AG04449 (cell line): Measurements from ENCODE around the gene CES3.
"Not testable (repeated sequence)": the region's sequence is repeated elsewhere in the genome, so short reads cannot be mapped to it uniquely, and the experiment has no call there.

Experiments used
- CTCF ChIA-PET: fragments of 350-600 bp; formaldehyde crosslinking; extraction: SDS; loops from one replicate; lab custom pipeline; 2021; ENCODE audit warnings: antibody characterized with exemption; lab: Yijun Ruan, JAX
- POLR2A ChIA-PET: fragments of 400-600, 350-600 bp; formaldehyde crosslinking; extraction: SDS; loops from one replicate; lab custom pipeline; 2020; ENCODE audit warnings: antibody characterized with exemption, inconsistent platforms; lab: Yijun Ruan, JAX
- DNase-seq: peaks from one replicate; pipeline ENCODE4 v3.0.0-alpha.2; 2010; ENCODE audit warnings: low read depth, low spot score
- H3K4me3 ChIP-seq: 2 replicates; pipeline ENCODE4 v1.5.1; 2011; ENCODE audit warnings: low read depth, mild to moderate bottlenecking, control low read depth, low read length
- CTCF ChIP-seq: IDR thresholded peaks from one replicate; pipeline ENCODE4 v1.5.1; 2011; ENCODE audit warnings: mild to moderate bottlenecking, moderate library complexity, low read length, control low read depth, inconsistent platforms; ENCODE audit not compliant: insufficient read depth; ENCODE audit errors: missing control alignments

The CES3 gene

GRCh38 chr16:66964049-66964448 is 3.0 kb downstream of the CES3 start:
- no peak overlapping the region for H3K4me3 ChIP-seq
- DNase-seq = no peak
- POLR2A ChIA-PET = no interaction called here
- TF ChIP-seq CTCF = no peak
- CTCF ChIA-PET = interaction anchor here (1.1 to 5.4 kb wide), 8 partner anchors 8 to 191 kb away, joined by 3 to 46 read pairs (median 9); no protein-coding TSS in a partner anchor

- DNase-seq = no peak
- no peak for TF ChIP-seq CTCF
- H3K4me3 ChIP-seq = no peak overlapping the region
- ChIA-PET CTCF (interaction anchor here (1.0 to 5.4 kb wide), 6 partner anchors 9 to 189 kb away, joined by 3 to 21 read pairs (median 4); no protein-coding TSS in a partner anchor), POLR2A (no interaction called here)
Measured at GRCh38 chr16:66968847-66969246, 7.8 kb downstream of the CES3 start.

- TF ChIP-seq CTCF = no peak
- DNase-seq = no peak
- H3K4me3 ChIP-seq = no peak overlapping the region
- POLR2A ChIA-PET = no interaction called here
- CTCF ChIA-PET = interaction anchor here (1.0 to 12.6 kb wide), 10 partner anchors 9 to 214 kb away, joined by 3 to 241 read pairs (median 9); partner anchors contain the start of genes B3GNT9, CES3, EXOC3L1 and FBXL8
Measured at GRCh38 chr16:66970775-66971720, 10.0 kb downstream of the CES3 start.

- no peak overlapping the region for H3K4me3 ChIP-seq
- CTCF ChIA-PET = interaction anchor here (1.0 to 12.6 kb wide), 9 partner anchors 11 to 213 kb away, joined by 4 to 241 read pairs (median 7); partner anchors contain the start of genes B3GNT9, CES3, EXOC3L1 and FBXL8
- TF ChIP-seq CTCF = no peak
- POLR2A ChIA-PET = no interaction called here
- no peak for DNase-seq
Measured at GRCh38 chr16:66972983-66973382, 11.9 kb downstream of the CES3 start.

GRCh38 chr16:66973716-66974115 is 12.7 kb downstream of the CES3 start:
- POLR2A ChIA-PET = no interaction called here
- H3K4me3 ChIP-seq = no peak overlapping the region
- no peak for DNase-seq
- CTCF ChIA-PET = interaction anchor here (1.0 to 12.6 kb wide), 7 partner anchors 11 to 212 kb away, joined by 4 to 241 read pairs (median 12); partner anchors contain the start of genes B3GNT9, CES3, EXOC3L1 and FBXL8
- no peak for TF ChIP-seq CTCF

- CTCF ChIA-PET = interaction anchor here (0.9 to 12.6 kb wide), 8 partner anchors 13 to 211 kb away, joined by 3 to 241 read pairs (median 10); partner anchors contain the start of genes B3GNT9, CES3, EXOC3L1 and FBXL8
- H3K4me3 ChIP-seq, DNase-seq, POLR2A ChIA-PET: not testable (repeated sequence)
Measured at GRCh38 chr16:66974156-66974931, 13.3 kb downstream of the CES3 start.

GRCh38 chr16:66974932-66975246 is 13.8 kb downstream of the CES3 start:
- DNase-seq, POLR2A ChIA-PET, H3K4me3 ChIP-seq: not testable (repeated sequence)
- CTCF ChIA-PET = interaction anchor here (0.9 to 12.6 kb wide), 7 partner anchors 14 to 211 kb away, joined by 3 to 241 read pairs (median 7); partner anchors contain the start of genes B3GNT9, CES3, EXOC3L1 and FBXL8
